GM19452 (cell line): Measurements from ENCODE around the gene IZUMO2.
"Not testable (repeated sequence)": the region's sequence is repeated elsewhere in the genome, so short reads cannot be mapped to it uniquely, and the experiment has no call there.

ENCODE experiments used
- ATAC-seq: cut with Tn5 transposase; IDR thresholded peaks from one replicate; pipeline ENCODE4 v1.9.1; 2021; ENCODE audit not compliant: unreplicated experiment

Gene IZUMO2

DNA sequence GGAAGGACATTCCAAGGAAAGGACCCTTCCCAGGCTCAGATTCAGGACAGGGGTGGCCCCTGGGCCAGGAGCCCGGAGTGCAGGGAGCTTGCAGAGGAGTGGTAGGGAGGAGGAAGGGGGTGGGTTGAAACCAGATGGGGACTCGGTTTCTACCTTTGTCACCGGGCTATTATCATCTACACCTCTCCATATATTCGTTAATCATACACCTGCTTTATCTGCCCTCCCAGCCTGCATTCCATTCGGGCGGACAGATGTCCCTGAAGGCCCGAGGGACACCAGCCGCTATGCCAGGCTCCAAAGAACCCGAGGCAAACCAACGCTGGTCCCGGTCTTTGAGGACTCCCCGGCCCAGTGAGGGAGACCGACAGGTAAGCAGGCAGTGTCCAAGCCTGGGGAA is 24.9 kb upstream of the IZUMO2 start:
- ATAC-seq = no peak

DNA sequence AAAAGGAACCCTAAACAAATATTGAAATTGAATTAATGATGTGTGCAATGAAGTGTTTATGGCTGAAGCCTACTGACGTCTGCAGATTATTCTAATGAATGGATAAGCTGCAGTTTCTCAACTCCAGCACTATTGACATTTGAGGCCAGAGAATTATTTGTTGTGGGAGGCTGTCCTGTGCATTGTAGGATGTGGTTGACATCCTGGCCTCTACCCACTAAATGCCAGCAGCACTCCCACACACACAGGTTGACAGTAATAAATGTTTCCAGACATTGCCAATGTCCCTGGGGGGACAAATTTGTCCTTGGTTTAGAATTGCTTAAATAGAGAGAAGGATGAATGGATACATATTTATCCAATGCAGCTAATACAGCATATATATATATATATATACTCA is 21.1 kb upstream of the IZUMO2 start:
- ATAC-seq = no peak

DNA sequence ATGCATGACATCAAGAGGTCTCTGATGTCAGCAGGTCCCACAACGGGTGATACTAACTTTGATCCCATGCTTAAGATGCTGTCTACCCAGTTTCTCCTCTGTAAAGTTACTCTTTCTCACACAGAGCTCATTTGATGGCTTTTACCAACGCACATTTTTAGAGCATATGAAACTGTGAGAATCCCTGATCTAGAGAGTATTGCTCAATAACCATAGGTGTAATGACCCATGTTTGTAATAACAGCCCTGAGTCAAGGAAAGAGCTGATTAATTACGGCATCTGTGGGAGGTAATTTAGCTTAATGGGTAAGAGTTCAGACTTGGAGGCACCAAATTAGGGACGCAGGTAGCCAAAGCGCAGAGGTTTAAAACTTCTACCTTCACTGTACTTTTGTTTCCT is 18.0 kb upstream of the IZUMO2 start:
- no peak for ATAC-seq

DNA sequence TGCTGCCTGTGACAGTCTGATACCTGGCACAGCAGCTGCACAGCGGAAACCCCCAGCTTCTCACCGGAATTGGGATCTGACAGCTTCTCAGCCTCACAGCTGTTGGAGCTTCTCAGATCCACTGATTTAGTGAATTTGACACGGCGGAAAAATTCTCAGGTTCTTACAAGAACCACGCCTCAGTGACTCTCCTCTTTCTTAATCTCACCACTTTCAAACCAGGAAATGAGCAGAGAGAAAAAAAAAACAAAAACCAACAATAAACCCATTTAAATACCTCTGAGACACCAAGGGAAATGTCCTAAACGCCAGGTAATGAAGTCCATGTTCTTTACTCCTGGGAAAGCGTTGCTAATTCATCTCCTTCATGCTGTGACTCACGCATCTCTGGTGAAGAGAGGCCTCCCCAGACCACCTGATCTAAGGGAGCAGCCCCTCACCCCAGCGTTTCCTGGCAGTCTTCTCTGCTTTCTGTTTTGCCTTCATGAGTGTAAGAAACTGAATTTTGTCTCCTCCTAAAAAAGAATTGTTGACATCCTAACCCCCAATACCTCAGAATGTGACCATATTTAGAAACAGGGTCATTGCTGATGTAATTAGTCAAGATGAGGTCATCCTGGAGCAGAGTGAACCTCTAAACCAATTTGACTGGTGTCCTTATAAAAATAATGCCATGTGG is 15.9 kb upstream of the IZUMO2 start:
- no peak for ATAC-seq

DNA sequence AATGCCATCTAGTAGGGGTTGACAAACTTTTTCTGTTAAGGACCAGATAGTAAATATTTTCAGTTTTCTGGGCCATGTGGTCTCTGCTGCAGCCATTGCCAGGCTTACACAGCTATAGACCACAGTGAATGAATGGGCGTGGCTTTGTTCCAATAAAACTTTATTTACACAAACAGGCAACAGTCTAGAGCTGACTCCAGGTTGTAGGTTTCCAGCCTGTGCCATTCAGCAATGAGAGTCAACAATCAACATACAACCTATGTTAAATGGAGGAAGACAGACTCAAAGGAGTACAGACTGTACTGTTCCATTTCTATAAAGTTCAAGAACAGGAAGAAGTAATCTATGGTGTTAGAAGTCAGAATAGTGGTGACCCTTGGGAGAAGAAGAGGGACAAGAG is 15.2 kb upstream of the IZUMO2 start:
- ATAC-seq = no peak

DNA sequence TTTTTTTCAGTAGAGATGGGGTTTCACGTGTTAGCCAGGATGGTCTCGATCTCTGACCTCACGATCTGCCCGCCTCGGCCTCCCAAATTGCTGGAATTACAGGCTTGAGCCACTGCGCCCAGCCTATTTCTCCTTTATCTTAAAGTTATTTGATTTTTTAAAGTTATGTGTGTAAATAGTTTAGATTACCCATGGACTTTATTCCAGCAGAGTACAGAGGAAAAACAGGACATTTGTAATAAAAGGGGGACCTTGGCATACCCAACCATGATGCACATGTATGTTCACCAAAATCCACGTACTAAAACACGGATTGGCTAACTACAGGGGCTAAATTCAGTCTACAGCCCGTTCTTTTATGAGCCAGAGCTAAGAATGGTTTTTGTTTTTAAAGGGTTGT is 13.7 kb upstream of the IZUMO2 start:
- ATAC-seq = no peak

DNA sequence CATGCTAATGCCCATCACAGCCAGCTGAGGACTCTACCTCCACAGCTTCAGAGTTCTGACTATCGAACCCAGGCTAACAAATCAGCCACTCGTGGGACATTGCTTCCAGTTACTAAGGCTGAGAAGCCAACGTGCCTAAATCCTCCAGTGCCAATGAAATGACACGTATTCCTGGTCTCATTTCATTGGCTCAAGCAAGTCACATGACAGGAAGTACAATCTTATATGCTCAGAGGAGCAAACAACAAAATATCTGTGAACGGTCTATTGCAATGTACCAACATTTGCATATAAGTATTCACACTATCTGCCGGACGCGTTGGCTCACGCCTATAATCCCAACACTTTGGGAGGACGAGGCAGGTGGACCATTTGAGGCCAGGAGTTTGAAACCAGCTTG is 12.8 kb upstream of the IZUMO2 start:
- ATAC-seq = no peak

DNA sequence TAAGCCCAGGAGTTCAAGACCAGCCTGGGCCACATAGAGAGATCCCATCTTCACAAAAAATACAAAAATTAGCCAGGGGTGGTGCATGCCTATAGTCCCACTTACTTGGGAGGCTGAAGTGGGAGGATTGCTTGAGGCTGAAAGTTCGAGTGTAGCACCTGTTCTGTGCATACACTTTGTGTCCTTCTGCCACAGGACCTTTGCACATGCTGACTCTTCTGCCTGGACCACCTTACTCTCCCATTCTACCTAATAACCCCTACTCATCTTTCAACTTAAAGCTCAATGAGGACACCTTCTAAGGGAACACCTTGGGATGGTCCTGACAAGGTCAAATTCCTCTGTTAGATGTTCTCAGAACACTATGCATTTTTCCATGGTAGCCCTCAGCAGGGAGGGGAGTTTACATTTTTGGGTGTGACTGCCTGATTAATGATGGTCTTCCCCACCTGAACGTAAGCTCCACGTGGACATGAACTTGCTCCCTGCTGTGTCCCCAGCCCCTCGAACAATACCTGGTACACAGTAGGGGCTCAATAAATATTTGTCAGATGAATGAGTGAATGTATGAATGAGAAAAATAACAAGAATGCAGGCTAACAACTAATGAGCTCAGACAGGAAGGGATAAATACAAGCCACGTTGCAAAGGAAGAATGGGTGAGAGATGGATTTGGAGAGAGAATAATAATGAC is 11.2 kb upstream of the IZUMO2 start:
- ATAC-seq = no peak

DNA sequence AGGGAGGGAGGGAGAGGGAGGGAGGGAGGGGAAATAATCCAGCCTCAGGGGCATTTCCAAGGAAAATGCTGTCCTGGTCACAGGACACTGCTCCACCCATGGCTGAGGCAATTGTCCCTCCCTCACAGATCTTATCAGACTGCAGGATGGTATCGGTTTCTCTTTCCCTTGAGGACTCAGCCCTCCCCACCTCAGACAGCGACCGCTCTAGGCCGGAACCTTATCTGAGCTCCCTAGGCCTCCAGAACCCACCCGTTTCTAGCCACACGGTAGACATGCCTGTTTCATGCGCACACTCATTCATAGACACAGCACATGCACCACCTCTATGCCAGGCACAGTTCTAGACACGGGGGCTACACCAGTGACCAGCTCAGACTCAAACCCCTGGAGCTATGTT is 10.0 kb upstream of the IZUMO2 start:
- ATAC-seq = no peak

DNA sequence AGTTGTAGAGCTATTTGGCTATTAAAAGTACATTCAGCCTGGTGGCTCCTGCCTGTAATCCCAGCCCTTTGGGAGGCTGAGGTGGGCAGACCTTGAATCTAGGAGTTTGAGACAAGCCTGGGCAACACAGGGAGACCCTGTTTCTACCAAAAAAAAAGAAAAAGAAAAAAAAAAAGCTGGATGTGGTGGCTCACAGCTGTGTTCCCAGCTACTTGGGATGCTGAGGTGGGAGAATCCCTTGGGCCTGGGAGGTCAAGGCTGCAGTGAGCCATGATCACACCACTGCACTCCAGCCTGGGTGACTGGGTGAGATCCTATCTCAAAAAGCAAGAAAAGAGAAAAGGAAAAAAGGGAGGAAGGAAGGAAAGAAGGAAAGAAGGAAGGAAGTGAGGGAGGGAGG is 9.6 kb upstream of the IZUMO2 start:
- ATAC-seq = no peak

DNA sequence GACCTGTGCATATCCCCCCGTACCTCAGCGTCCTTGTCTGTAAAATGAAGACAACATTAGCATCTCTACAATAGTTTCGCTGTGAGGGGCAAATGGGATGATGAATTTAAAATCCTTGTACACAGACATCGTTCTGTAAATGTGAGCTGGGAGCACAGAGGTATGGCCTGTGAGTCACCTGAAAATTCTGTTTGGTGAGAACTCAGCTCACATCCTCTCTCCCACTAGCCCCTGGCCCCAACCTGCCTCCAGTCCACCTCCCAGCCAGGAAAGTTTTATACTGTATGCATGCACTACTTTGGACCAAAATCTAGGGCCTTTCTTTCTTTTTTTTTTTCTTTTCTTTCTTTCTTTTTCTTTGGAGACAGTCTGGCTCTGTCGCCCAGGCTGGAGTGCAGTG is 8.7 kb upstream of the IZUMO2 start:
- ATAC-seq = no peak

DNA sequence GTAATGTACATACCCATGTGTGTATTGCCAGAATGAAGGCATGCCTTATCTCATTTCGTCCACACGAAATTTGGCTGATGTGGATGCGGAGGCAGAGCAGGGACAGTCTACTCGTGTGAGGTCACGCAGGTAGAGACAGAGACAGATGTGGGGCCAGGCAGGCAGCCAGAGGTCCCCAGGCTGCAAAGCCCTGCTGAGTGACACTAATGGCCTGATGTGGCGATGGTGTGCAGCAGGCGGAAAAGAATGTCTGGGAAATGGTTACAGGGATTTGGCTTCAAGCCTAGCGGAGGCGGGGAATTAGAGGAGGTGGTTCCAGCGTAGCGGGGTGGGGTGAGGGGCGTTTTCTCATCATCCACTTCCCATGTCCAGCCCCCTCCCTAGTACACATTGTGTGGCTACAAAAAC is 4.2 kb upstream of the IZUMO2 start:
- ATAC-seq = no peak

DNA sequence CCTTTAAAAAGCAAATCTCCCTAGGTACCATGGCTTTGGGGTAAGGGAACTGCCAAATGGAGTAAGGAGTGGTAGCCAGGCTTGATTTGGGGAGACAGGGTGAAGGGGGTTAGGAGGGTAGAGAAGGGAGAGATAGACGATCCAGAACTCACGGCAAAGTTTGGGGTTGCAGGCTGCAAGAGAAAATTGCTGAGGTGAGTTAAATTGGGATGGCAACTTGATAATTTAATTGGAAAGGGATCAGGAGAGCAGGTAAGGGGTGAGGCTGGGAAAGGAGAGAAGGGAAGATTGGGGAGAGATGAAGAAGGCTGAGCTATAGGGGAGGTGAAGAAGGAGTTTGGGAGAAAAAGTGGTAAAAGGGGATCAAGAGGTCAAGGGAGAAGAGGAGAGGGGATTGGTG is 4.0 kb downstream of the IZUMO2 start:
- no peak for ATAC-seq

DNA sequence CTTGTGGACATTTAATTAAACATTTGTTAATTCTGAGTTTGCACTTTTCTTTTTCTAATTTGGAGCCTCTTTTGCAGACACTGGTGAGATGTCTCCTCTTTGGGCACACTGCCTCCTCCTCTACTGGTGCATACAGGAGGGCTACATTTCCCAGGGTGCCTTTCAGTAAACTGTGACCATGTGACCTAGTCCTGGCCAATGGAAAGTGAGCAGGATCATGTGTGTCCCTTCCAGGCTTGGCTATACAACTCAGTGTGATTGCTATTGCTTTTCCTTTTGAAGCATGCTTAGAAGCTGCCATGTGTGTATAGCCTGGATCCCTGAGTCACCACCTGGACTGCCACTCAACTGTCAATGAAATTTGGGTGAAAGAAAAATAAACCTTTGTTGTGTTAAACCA is 4.5 kb downstream of the IZUMO2 start:
- ATAC-seq = no peak

DNA sequence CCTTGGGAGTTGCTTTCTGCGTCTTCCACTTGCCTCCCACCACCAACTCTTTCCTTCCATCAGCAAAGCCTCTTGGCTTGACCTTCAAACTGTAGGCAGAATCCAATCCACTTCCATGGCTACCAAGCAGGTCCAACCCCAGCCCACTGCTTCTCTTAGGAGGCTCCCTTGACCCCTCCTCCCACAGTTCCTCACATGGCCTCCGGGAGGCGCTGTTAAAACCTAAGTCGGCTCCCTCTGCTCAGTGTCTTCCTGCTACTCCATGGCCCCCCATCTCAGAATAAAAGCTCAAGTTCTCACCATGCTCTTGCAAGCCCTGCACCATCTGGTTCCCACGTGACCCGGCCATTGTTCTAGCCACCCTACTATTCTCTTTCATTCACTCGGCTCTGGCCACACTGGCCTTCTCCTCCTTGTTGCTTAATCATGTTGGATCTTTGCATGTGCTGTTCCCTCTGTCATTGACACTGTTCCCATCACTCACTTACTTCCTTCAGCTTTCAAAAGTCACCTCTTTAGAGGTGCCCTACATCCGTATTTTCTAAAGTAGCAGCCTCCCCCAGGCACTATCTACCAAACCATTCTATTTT is 7.5 kb downstream of the IZUMO2 start:
- no peak for ATAC-seq

DNA sequence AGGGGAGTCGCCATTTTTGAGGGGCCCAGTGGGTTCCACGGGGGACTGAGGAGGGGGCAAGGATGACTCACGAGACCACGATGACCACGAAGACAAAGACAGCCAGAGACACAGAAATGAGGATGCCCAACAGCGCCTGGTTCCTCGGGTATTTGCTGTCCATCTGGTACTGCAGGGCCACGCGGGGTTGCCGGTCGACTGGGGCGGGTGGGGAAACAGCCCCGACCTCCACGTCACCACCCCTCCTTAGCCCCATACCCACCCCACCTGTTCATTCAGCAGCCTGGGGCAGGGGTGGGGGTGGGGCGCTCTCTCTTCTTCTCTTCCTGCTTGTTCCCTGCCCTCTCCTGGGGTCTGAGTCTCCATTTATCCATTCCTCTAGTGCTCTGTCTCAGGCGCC is 8.6 kb downstream of the IZUMO2 start:
- ATAC-seq = no peak

DNA sequence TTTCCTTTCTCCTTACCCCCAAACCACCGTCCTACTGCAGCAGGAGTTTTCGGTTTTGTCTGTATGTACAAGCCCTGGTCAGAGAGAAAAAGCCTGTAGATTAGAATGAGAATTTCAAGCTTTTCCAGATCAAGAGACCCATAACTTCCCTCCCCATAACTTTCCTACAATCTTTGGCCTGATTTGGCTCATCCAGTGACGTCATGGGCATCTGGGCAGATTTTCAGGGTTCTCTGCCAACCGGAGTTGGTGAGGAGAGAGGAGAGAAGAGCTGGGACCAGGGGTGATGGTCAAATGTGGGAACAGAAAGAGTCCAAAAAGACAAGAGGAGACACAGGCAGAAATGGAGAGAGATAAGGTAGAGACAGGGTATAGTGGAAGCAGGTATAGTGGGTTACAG is 10.5 kb downstream of the IZUMO2 start:
- ATAC-seq = no peak

DNA sequence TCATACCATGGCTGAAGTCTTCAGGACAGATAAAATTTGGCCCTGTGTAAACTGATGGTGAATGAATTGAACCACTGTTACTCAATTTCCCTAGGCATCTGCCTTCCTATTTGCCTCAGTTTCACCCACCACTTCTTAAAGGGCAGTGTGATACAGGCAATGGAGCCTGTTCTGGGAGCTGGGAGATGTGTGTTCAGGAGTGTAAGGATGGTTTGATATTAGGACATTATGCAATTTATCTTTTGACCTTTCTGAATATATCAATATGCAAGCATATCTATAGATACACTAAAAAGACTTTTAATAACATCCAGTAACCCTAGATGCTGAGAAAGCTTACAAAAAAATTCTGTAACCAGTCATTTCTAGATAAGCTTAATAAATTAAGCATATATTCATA is 14.6 kb downstream of the IZUMO2 start:
- no peak for ATAC-seq

DNA sequence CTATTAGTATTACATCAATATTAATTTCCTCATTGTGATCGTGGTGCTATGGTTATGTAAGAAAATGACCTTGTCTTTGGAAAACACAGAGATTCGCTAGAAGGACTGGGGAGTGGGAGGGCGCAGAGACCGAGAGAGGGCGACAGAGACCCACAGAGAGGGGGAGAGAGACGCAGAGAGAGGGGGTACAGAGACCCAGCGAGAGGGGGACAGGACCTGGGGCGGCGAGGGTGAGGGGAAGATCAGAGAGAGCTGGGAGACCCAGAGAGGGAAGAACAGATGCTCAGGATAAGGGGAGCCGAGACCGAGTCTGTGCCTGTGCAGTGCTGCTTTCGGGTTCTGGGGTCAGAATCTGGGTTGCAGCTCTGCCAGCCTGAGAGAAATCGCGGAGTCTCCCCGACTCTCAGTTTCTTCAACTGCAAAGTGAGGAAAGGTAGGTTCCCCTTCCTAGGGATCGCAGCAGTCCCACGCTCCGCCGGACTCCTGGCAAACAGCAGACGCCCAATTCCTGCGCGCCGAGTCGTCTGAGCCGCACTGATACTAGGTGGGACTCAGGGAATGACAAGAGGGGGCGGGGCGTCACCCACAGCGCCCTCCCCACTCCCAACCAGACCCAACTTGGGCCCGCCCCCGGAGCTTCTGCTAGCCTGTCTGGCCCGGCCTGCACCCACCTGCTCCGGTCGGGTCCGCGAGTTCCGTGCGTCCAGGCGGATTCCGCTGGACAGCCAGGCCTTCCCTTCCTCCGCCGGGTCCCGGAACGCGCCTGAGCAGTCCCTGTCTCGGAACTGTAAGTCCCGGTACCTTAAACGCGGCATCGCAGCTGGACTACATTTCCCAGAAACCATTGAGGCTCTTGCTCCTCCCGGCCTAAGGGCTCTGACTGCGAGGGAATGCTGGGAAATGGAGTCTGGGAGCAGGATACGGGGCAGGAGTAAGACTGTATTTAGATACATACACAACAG is 15.3 kb downstream of the IZUMO2 start:
- peak; percentile 74 for ATAC-seq

DNA sequence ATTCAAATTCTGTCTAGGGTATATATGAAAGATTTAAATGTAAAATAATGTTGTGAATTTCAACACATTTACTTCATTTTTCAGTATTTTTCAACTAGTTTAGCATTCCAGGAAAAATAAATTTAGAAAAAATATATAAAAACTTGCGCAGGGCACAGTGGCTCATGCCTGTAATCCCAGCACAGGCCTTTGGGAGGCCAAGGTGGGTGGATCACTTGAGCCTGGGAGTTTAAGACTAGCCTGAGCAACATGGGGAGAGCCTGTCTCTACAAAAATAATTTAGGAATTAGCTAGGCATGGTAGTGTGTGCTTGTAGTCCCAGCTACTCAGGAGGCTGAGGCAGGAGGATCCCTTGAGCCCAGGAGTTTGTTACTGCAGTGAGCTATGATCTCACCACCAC is 21.2 kb downstream of the IZUMO2 start:
- ATAC-seq = not testable (repeated sequence)

DNA sequence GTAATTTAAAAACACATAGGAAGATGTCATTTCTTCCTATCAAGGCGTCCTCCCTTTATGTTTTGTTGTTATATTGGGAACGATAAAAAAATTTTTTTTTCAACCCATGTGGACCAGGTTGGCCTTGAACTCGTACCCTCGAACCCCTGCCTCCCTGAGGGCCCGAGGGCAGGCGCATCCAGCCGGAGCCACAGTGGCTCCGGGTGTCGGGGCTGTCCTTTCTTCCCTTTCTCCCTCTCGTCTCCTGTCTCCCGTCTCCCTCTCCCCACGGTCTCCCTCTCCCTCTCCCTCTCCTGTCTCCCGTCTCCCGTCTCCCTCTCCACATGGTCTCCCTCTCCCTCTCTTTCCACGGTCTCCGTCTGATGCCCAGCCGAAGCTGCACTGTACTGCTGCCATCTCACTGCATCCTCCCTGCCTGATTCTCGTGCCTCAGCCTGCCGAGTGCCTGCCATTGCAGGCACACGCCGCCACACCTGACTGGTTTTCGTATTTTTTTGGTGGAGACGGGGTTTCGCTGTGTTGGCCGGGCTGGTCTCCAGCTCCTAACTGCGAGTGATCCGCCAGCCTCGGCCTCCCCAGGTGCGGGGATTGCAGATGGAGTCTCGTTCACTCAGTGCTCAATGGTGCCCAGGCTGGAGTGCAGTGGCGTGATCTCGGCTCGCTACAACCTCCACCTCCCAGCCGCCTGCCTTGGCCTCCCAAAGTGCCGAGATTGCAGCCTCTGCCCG is 22.8 kb downstream of the IZUMO2 start:
- not testable (repeated sequence) for ATAC-seq
